ENCODE measurements around the gene FGFR2.

Gene FGFR2

DNA sequence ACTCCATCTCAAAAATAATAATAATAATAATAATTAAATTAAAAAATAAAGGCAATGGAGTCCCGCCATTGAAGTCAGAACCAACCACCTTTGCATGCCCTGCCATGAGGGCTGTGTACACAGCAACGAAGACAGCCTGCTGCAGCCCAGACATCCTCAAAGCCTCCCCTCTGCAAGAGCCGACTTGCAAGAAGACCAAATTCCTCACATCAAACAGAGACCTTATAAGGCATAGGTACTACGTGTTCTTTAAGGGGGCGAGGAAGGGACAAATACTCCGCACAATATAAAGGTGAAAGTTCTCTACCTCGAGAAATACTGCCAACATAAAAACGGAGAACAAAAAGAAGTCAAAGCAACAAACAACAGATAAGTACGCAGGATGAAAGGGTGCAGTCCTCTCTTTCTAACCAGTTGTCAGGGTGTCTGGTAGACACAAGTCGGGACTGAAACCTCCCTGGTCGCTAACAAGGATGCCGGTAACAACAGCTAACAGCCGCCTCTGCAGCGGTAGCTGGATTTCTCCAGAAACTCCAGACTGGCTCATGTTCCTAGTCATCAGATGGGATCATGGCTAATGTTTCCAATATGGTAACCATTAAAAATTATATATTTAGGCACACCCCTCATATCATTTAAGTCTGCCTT, 23.6 kb downstream of the FGFR2 start:
- DNase-seq (ENCODE audit: extremely low read depth, low read depth): no peak
- no peak for TF ChIP-seq CTCF (IDR thresholded peaks at IDR 0.05; ENCODE audit: low read depth, low read length)

GRCh38 chr10:121573538-121573941, 24.7 kb downstream of the FGFR2 start:
- no peak for TF ChIP-seq CTCF (IDR thresholded peaks at IDR 0.05; ENCODE audit: low read depth, low read length)
- no peak for DNase-seq (ENCODE audit: extremely low read depth, low read depth)

GRCh38 chr10:121572859-121573537, 25.2 kb downstream of the FGFR2 start:
- DNase-seq (ENCODE audit: extremely low read depth, low read depth): no peak
- TF ChIP-seq CTCF (IDR thresholded peaks at IDR 0.05; ENCODE audit: low read depth, low read length): no peak

GRCh38 chr10:121570315-121570714, 27.9 kb downstream of the FGFR2 start:
- DNase-seq (ENCODE audit: extremely low read depth, low read depth): no peak
- TF ChIP-seq CTCF (IDR thresholded peaks at IDR 0.05; ENCODE audit: low read depth, low read length): no peak

GRCh38 chr10:121568275-121568674, 30.0 kb downstream of the FGFR2 start:
- no peak for DNase-seq (ENCODE audit: extremely low read depth, low read depth)
- TF ChIP-seq CTCF (IDR thresholded peaks at IDR 0.05; ENCODE audit: low read depth, low read length): no peak

DNA sequence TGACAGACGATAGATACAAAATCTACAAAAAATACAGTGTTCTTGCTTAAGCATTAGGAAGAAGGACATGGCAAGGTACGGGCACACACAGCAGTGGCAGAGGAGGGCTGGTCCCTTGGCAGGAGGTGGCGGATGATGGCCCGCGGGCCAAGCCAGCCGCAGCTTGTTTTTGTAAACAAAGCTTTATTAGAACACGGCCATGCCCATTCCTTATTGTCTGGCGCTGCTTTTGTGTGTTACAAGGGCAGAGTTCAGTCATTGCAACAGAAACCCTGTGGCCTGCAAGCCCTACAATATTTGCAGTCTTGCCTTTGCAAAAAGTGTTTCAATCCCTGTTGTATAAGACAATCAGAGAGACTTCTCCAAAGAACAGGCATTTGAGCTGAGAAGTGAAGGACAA, 30.7 kb downstream of the FGFR2 start:
- no peak for TF ChIP-seq CTCF (IDR thresholded peaks at IDR 0.05; ENCODE audit: low read depth, low read length)
- no peak for DNase-seq (ENCODE audit: extremely low read depth, low read depth)

DNA sequence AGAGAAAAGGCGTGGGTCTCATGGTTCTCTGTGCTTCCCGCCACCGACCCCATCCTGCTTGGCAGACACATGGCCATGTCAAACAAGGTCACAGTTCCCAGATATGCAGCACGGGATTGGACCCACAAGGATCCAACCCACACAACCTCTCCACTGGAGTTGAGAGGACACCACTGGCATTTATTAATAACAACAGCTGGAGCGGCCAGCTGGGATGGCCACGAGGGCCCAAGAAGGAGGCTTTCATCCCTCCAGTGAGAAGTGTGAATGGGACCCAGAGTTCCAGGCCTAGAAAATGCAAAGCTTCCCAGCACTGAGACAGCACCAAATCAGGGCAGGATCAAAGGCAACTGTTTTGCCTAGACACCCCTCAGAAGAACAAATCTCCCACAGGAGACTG, 31.5 kb downstream of the FGFR2 start:
- no peak for TF ChIP-seq CTCF (IDR thresholded peaks at IDR 0.05; ENCODE audit: low read depth, low read length)
- DNase-seq (ENCODE audit: extremely low read depth, low read depth): no peak
